Type B pancreatic cell (in vitro differentiated cells): ENCODE results near the gene PIGQ. TPM values are rescaled to one million over a fixed set of nuclear protein-coding genes. Genes with fewer than 3 reads are reported as not detected.

ENCODE experiments used
- DNase-seq: peaks from one replicate; pipeline ENCODE4 v3.0.0; 2021; ENCODE audit warnings: mixed read lengths; ENCODE audit not compliant: unreplicated experiment; ENCODE audit errors: extremely low spot score
- H3K27ac Mint-ChIP-seq: 2 replicates; pipeline ENCODE4 v1.8.0; 2021; ENCODE audit warnings: mild to moderate bottlenecking, mixed read lengths
- H3K27me3 Mint-ChIP-seq: 2 replicates; pipeline ENCODE4 v1.8.0; 2021; ENCODE audit warnings: mixed read lengths
- H3K36me3 Mint-ChIP-seq: 2 replicates; pipeline ENCODE4 v1.8.0; 2021; ENCODE audit warnings: mixed read lengths
- H3K4me1 Mint-ChIP-seq: one replicate; pipeline ENCODE4 v1.8.0; 2021; ENCODE audit warnings: mixed read lengths; ENCODE audit not compliant: unreplicated experiment
- H3K4me3 Mint-ChIP-seq: 2 replicates; pipeline ENCODE4 v1.8.0; 2021; ENCODE audit warnings: mild to moderate bottlenecking, mixed read lengths
- H3K9me3 Mint-ChIP-seq: 2 replicates; pipeline ENCODE4 v1.8.0; 2021; ENCODE audit warnings: mixed read lengths
- long read RNA-seq: library from polyadenylated mRNA; unstranded; transcript quantifications from one replicate; pipeline ENCODE4 v2.0.0, GENCODE V29; 2020
- total RNA-seq: library from RNA; stranded (reverse); gene quantifications from 2 replicates; pipeline ENCODE4 v1.2.1, GENCODE V29; 2021; ENCODE audit warnings: low replicate concordance
- TF ChIP-seq, protein P1 (sequence below): fragments of 200-600 bp; sonication (generic); conservative IDR thresholded peaks from 2 replicates; pipeline ENCODE4 v1.5.0; 2021; ENCODE audit warnings: antibody characterized with exemption, mild to moderate bottlenecking

Gene PIGQ
- 58.2 and 83.5 TPM in 2 replicates for total RNA-seq
- long read RNA-seq, partial matches to known transcripts, result 2 of 4 reads
- long read RNA-seq, other reads (novel, unspliced or antisense), result 0 of 4 reads

DNA sequence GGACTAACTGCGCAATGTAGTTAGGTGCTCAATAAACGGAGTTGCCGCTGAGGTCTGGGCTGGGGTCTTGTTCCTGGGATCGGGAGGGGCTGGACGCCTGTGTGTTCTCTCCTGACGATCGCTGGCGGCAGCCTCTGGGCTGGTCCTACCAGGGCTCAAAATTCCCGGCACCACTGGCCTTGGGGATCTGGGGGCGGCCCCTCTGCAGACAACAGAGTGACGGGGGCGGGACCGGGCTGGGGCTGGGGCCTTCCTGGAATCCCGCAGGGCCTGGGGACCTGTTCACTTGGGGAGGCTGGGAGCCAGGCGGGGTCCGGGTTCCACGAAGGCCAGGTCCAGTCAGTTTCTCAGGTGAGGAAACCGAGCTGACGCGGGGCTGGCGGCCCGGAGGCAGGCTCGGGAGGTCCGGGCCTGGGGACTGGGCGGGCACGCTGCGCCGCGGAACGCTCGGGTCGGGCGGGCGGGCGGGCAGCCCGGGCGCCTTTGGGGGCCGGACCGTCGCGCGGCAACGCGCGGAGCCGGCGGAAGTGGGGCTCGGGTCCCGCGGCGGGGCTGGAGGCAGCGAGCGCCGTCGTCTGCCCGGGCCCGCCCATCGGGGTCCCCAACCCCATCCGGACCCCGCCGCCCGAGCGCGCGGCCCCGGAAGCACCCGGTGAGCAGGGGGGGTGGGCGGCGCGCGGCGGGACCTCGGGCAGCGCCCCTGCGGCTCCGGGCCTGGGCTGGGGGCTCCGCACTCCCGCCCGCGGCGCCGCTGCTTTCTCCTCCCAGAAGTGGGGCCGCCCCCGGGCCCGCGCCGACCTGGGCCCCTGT lies at the start of gene PIGQ:
Gene PIGQ (plus strand): TSS at position 524 of the 810 bp plus-strand sequence. CDS start 4,107 bp downstream, outside the sequence.
- no peaks in the 10 kb centered on the region for H3K9me3 Mint-ChIP-seq
- peaks cover 21% of the 10 kb centered on the region for H3K4me1 Mint-ChIP-seq
- H3K27ac Mint-ChIP-seq, result peak within 1 kb of the TSS; percentile 74
- peak within 1 kb of the TSS; percentile 89 for H3K4me3 Mint-ChIP-seq
- DNase-seq, result no peak
- no peaks in the 10 kb centered on the region for H3K27me3 Mint-ChIP-seq
- TF ChIP-seq, protein P1, sequence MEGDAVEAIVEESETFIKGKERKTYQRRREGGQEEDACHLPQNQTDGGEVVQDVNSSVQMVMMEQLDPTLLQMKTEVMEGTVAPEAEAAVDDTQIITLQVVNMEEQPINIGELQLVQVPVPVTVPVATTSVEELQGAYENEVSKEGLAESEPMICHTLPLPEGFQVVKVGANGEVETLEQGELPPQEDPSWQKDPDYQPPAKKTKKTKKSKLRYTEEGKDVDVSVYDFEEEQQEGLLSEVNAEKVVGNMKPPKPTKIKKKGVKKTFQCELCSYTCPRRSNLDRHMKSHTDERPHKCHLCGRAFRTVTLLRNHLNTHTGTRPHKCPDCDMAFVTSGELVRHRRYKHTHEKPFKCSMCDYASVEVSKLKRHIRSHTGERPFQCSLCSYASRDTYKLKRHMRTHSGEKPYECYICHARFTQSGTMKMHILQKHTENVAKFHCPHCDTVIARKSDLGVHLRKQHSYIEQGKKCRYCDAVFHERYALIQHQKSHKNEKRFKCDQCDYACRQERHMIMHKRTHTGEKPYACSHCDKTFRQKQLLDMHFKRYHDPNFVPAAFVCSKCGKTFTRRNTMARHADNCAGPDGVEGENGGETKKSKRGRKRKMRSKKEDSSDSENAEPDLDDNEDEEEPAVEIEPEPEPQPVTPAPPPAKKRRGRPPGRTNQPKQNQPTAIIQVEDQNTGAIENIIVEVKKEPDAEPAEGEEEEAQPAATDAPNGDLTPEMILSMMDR, result no peak
- H3K36me3 Mint-ChIP-seq, result no peaks in the 10 kb centered on the region

DNA sequence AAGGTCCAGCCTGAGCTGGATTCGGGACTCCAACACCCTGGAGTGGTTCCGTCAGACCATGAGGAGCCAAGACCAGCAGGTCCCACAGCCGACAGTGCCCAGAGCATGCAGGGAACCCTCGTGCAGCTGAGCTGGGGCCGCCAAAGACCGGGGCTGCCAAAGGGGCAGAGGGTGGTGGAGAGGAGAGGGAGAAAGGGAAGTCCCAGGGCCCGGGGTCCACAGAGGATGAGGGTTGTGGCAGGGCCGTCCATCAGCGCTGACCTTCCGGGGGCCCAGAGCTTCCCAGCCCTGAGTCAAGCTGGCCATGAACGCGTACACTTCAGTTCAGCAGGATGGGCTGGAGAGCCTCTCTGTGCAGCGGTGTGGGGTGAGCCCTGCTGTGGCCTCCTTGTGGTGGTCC lies 48.9 kb upstream of the PIGQ start:
- H3K27me3 Mint-ChIP-seq, result no peaks in the 10 kb centered on the region
- no peaks in the 10 kb centered on the region for H3K9me3 Mint-ChIP-seq
- no peak overlapping the region for H3K4me3 Mint-ChIP-seq
- no peaks in the 10 kb centered on the region for H3K4me1 Mint-ChIP-seq
- TF ChIP-seq, protein P1, result no peak
- no peak for DNase-seq
- no peaks in the 10 kb centered on the region for H3K36me3 Mint-ChIP-seq
- H3K27ac Mint-ChIP-seq, result no peak overlapping the region

DNA sequence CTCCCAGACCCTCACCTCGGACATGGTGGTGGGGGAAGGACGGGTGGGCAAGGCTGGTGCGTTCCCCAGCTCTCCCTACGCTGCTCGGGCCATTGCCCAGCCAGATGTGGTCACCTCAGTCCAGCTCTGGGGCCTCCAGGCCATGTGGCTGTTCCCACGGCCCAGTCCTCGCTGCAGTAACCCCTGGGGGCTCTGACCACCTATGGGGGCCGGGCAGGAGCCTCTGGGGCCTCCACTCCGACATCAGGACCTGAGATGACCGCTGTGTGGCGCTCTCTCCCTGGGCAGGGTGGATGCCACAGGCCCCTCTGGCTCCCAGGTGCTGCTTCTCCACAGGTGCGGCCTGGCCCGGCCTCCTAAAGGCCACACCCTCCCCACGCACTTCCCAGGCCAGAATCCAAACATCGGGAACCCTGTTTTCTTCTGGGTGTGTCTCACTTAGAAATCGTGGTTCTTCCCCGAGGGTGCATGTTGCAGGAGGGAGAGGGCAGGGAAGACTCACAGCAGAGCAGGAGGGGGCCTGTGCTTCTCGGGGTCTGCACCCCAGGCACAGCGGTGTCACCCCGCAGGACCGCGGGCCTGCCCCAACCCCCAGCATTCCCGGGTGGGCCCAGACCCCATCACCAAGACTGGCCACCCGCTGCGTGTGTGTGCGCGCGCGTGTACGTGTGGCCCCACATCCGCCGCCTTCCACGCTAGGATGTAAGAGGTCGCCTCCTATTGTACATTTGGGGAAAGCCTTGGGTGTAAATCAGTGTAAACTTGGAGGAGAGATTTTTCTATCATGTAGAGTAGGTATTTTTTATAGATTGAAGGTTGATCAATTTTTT lies 48.2 kb upstream of the PIGQ start:
- no peaks in the 10 kb centered on the region for H3K36me3 Mint-ChIP-seq
- TF ChIP-seq, protein P1, result no peak
- no peak overlapping the region for H3K27ac Mint-ChIP-seq
- no peak overlapping the region for H3K4me3 Mint-ChIP-seq
- no peak for DNase-seq
- no peaks in the 10 kb centered on the region for H3K9me3 Mint-ChIP-seq
- H3K27me3 Mint-ChIP-seq, result no peaks in the 10 kb centered on the region
- H3K4me1 Mint-ChIP-seq, result peaks cover 3% of the 10 kb centered on the region

DNA sequence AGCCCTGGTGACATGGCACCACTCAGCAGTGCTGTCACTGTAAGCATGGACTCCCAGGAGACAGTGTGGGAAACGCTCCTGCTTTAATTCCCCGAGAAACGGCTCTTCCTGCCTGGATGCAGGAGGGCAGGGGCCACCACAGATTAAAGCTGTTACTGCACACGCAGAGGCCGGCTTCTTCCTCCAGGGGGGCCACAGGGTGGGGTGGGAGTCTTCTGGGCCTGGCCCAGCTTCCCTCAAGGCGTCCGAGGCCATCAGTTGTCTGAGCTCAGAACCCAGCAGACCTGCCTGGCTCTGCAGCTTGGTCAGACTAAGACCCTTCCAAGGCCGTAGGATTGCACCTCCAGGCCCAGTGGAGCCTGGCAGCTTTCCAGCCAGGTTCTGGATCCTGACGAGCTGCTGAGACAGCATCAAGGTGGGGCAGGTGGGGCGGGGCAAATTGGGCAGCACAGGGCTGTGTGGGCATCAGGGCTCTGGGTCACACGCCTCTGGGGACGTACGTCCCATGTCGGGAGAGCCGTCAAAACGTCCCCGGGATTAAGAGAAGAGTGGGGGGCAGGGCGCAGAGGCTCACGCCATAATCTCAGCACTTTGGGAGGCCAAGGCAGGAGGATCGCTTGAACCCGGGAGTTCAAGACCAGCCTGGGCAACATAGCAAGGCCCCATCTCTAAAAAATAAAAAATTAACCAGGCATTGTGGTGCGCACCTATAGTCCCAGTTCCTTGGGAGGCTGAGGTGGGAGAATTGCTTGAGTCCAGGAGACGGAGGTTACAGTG lies 47.3 kb upstream of the PIGQ start:
- DNase-seq, result no peak
- Mint-ChIP-seq H3K27ac (peak overlapping the region; percentile 55), H3K4me1 (peaks cover 4% of the 10 kb centered on the region), H3K36me3 (no peaks in the 10 kb centered on the region), H3K27me3 (no peaks in the 10 kb centered on the region), H3K4me3 (peak overlapping the region; percentile 54), H3K9me3 (no peaks in the 10 kb centered on the region)
- TF ChIP-seq, protein P1, result no peak

DNA sequence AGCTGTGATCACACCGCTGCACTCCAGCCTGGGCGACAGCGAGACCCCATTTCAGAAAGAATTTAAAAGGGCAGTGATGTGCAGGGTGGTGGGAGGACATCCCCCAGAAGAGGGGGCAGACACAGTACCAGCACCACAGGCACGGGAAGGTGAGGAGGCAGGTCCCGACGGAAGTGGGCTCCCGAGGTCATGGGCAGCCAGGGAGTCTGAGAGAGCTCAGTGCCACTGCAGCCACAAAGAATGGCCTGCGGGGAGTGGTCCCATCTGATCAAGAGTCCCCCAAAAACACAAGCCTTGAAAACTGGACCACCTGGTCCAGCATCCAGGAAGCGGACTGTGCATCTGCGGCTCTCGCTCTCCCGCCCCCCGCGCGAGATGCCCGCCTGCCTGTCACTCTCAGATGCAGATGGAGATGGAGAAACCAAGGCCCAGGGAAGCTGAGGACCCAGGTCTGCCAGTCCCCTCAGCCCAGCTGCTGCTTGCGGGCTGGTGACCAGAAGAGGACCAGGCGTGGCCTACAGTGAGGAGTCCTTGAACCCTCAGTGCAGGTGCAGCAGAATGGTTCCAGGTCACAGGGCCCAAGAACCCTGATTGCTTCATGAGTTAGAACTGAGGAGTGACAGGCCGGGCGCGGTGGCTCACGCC lies 46.5 kb upstream of the PIGQ start:
- TF ChIP-seq, protein P1, result no peak
- Mint-ChIP-seq H3K9me3 (no peaks in the 10 kb centered on the region), H3K4me1 (peaks cover 4% of the 10 kb centered on the region), H3K27ac (peak overlapping the region; percentile 55), H3K4me3 (peak overlapping the region; percentile 54), H3K27me3 (no peaks in the 10 kb centered on the region), H3K36me3 (no peaks in the 10 kb centered on the region)
- no peak for DNase-seq
